K562 (cell line): ENCODE results near the gene SPNS1. TPM values are rescaled to one million over a fixed set of nuclear protein-coding genes. Genes with fewer than 3 reads are reported as not detected.

Experiments used
- EP300 ChIP-seq: IDR thresholded peaks from 2 replicates; pipeline ENCODE4 v1.6.1; 2012; ENCODE audit warnings: low read length, improper control_type of control experiment
- ESRRB ChIP-seq: fragments of 250-450 bp; sonication (Bioruptor Pico); IDR thresholded peaks from 2 replicates; pipeline ENCODE4 v1.5.0; 2020; ENCODE audit warnings: mild to moderate bottlenecking, moderate library complexity, borderline replicate concordance
- ETV6 ChIP-seq, 3 experiments: fragments of 150-350 bp in 1 of 3; sonication (generic) in 1 of 3; formaldehyde crosslinking in 1 of 3; IDR thresholded peaks; 2 replicates each; pipeline versions ENCODE4 v1.6.1 to v1.8.0; 2014 to 2022; ENCODE audit warnings: borderline replicate concordance in 2 of 3, low read depth in 2 of 3, antibody characterized with exemption in 1 of 3, low read length in 1 of 3, mild to moderate bottlenecking in 1 of 3, missing genetic modification reagents in 1 of 3
- RBM14 ChIP-seq: fragments of 200-400 bp; formaldehyde crosslinking; IDR thresholded peaks from 2 replicates; pipeline ENCODE4 v1.6.1; 2018; ENCODE audit warnings: low read depth, mild to moderate bottlenecking, low read length, moderate library complexity, borderline replicate concordance; ENCODE audit not compliant: insufficient read depth
- RBM25 ChIP-seq: fragments of 200-400 bp; formaldehyde crosslinking; IDR thresholded peaks from 2 replicates; pipeline ENCODE4 v1.6.1; 2018; ENCODE audit warnings: low read length, low read depth, moderate library complexity; ENCODE audit not compliant: severe bottlenecking
- SMARCA5 ChIP-seq: fragments of 450-650 bp; IDR thresholded peaks from 2 replicates; pipeline ENCODE4 v1.6.1; 2016
- polyA plus RNA-seq, 8 experiments: library from polyadenylated mRNA; depleted of rRNA in 4 of 8; stranded (reverse) in 5 of 8; unstranded in 3 of 8; fragments of >200 nt; fragmentation: Nextera tagmentation in 2 of 8; fragmentation: Illumina TruSeq in 1 of 8; extraction: Ambion mirVana in 2 of 8; extraction: Trizol in 1 of 8; gene quantifications; 2 replicates each; pipeline versions ENCODE4 v1.2.1 to v1.2.3, GENCODE V29; 2011 to 2014; ENCODE audit warnings: inconsistent platforms in 1 of 8, missing spikeins in 1 of 8
- total RNA-seq, 7 experiments: library from RNA; depleted of rRNA in 6 of 7; stranded (reverse); fragments of >200 nt in 6 of 7; fragmentation: Illumina TruSeq in 2 of 7; extraction: Trizol in 2 of 7; gene quantifications; 2 replicates each; pipeline versions ENCODE4 v1.2.1 to v1.2.3, GENCODE V29; 2011 to 2021; ENCODE audit warnings: low replicate concordance in 1 of 7
- TF ChIP-seq, protein P1 (sequence below): sonication (generic); formaldehyde crosslinking; IDR thresholded peaks from 2 replicates; pipeline ENCODE4 v1.8.1; 2023; ENCODE audit warnings: missing genetic modification reagents, mild to moderate bottlenecking, borderline replicate concordance
- TF ChIP-seq, protein P2 (sequence below), 2 experiments: fragments of 450-650 bp; conservative IDR thresholded peaks; 2 replicates each; pipeline ENCODE4 v1.6.1; 2017; ENCODE audit warnings: mild to moderate bottlenecking in 2 of 2, moderate library complexity in 2 of 2
- TF ChIP-seq, protein P3 (sequence below): fragments of 450-650 bp; formaldehyde crosslinking; IDR thresholded peaks from 2 replicates; pipeline ENCODE4 v1.4.0; 2020; ENCODE audit warnings: mild to moderate bottlenecking, moderate library complexity
- TF ChIP-seq, protein P4 (sequence below), 2 experiments: fragments of 150-350 bp in 1 of 2; IDR thresholded peaks; 2 replicates each; pipeline ENCODE4 v1.6.1; 2012 to 2016; ENCODE audit warnings: low read depth in 2 of 2, low read length in 2 of 2, mild to moderate bottlenecking in 1 of 2, moderate library complexity in 1 of 2
- TF ChIP-seq, protein P5 (sequence below): IDR thresholded peaks from 2 replicates; pipeline ENCODE4 v1.6.1; 2012; ENCODE audit warnings: low read depth, low read length, improper control_type of control experiment, borderline replicate concordance

The SPNS1 gene
- total and polyA plus RNA-seq, 9 of the 15 experiments (the other 6 are each of a cell fraction or from before 2014, with no cell fraction given) = 0.58 to 64.9 (median 13.7) TPM

DNA sequence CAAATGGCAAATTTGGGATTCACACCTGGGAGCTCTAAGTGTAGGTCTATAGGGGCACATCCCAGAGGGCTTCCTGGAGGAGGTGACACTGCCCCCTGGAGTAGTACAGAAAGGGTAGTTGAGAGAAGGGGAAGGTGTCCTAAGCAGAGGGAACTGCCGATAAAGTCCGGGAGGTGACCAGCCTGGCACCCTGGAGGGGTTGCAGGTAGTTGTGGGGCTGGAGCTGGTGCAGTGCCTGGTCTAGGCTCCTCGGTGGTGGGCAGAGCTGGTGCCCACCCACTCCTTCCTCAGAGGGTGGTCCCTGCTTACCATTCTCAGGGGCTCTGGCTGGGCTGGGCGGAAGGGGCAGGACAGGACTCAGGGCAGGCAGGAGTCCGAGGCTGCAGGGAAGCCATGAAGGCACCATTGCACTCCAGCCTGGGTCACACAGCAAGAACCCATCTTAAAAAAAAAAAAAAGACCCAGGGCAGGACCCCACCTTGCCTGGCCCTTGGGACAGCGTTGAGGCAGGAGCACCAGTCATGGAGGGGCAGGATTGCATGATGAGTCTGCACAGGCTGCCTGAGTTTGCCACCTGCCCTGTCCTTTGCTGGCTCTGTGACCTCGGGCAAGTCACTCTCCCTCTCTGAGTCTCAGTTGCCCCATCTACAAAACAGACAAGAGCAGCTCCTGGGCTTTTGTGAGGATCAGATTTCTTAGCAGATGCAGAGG is 54.0 kb downstream of the SPNS1 start (continued):
- TF ChIP-seq, protein P1, sequence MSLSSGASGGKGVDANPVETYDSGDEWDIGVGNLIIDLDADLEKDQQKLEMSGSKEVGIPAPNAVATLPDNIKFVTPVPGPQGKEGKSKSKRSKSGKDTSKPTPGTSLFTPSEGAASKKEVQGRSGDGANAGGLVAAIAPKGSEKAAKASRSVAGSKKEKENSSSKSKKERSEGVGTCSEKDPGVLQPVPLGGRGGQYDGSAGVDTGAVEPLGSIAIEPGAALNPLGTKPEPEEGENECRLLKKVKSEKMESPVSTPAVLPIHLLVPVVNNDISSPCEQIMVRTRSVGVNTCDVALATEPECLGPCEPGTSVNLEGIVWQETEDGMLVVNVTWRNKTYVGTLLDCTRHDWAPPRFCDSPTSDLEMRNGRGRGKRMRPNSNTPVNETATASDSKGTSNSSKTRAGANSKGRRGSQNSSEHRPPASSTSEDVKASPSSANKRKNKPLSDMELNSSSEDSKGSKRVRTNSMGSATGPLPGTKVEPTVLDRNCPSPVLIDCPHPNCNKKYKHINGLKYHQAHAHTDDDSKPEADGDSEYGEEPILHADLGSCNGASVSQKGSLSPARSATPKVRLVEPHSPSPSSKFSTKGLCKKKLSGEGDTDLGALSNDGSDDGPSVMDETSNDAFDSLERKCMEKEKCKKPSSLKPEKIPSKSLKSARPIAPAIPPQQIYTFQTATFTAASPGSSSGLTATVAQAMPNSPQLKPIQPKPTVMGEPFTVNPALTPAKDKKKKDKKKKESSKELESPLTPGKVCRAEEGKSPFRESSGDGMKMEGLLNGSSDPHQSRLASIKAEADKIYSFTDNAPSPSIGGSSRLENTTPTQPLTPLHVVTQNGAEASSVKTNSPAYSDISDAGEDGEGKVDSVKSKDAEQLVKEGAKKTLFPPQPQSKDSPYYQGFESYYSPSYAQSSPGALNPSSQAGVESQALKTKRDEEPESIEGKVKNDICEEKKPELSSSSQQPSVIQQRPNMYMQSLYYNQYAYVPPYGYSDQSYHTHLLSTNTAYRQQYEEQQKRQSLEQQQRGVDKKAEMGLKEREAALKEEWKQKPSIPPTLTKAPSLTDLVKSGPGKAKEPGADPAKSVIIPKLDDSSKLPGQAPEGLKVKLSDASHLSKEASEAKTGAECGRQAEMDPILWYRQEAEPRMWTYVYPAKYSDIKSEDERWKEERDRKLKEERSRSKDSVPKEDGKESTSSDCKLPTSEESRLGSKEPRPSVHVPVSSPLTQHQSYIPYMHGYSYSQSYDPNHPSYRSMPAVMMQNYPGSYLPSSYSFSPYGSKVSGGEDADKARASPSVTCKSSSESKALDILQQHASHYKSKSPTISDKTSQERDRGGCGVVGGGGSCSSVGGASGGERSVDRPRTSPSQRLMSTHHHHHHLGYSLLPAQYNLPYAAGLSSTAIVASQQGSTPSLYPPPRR (CRISPR knock-in tag) = no peak
- TF ChIP-seq, protein P2, sequence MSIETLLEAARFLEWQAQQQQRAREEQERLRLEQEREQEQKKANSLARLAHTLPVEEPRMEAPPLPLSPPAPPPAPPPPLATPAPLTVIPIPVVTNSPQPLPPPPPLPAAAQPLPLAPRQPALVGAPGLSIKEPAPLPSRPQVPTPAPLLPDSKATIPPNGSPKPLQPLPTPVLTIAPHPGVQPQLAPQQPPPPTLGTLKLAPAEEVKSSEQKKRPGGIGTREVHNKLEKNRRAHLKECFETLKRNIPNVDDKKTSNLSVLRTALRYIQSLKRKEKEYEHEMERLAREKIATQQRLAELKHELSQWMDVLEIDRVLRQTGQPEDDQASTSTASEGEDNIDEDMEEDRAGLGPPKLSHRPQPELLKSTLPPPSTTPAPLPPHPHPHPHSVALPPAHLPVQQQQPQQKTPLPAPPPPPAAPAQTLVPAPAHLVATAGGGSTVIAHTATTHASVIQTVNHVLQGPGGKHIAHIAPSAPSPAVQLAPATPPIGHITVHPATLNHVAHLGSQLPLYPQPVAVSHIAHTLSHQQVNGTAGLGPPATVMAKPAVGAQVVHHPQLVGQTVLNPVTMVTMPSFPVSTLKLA (conservative IDR thresholded peaks at IDR 0.05) = no peak
- TF ChIP-seq, protein P3, sequence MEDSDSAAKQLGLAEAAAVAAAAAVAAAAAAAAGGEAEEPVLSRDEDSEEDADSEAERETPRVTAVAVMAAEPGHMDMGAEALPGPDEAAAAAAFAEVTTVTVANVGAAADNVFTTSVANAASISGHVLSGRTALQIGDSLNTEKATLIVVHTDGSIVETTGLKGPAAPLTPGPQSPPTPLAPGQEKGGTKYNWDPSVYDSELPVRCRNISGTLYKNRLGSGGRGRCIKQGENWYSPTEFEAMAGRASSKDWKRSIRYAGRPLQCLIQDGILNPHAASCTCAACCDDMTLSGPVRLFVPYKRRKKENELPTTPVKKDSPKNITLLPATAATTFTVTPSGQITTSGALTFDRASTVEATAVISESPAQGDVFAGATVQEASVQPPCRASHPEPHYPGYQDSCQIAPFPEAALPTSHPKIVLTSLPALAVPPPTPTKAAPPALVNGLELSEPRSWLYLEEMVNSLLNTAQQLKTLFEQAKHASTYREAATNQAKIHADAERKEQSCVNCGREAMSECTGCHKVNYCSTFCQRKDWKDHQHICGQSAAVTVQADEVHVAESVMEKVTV (CRISPR knock-in tag) = no peak
- TF ChIP-seq, protein P4, sequence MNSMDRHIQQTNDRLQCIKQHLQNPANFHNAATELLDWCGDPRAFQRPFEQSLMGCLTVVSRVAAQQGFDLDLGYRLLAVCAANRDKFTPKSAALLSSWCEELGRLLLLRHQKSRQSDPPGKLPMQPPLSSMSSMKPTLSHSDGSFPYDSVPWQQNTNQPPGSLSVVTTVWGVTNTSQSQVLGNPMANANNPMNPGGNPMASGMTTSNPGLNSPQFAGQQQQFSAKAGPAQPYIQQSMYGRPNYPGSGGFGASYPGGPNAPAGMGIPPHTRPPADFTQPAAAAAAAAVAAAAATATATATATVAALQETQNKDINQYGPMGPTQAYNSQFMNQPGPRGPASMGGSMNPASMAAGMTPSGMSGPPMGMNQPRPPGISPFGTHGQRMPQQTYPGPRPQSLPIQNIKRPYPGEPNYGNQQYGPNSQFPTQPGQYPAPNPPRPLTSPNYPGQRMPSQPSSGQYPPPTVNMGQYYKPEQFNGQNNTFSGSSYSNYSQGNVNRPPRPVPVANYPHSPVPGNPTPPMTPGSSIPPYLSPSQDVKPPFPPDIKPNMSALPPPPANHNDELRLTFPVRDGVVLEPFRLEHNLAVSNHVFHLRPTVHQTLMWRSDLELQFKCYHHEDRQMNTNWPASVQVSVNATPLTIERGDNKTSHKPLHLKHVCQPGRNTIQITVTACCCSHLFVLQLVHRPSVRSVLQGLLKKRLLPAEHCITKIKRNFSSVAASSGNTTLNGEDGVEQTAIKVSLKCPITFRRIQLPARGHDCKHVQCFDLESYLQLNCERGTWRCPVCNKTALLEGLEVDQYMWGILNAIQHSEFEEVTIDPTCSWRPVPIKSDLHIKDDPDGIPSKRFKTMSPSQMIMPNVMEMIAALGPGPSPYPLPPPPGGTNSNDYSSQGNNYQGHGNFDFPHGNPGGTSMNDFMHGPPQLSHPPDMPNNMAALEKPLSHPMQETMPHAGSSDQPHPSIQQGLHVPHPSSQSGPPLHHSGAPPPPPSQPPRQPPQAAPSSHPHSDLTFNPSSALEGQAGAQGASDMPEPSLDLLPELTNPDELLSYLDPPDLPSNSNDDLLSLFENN (IDR thresholded peaks at IDR 0.05; ENCODE audit: low read depth in 2 of 2, low read length in 2 of 2) = no peak
- TF ChIP-seq SMARCA5 = peak; percentile 95
- TF ChIP-seq ESRRB (CRISPR knock-in tag) = no peak
- TF ChIP-seq, protein P5, sequence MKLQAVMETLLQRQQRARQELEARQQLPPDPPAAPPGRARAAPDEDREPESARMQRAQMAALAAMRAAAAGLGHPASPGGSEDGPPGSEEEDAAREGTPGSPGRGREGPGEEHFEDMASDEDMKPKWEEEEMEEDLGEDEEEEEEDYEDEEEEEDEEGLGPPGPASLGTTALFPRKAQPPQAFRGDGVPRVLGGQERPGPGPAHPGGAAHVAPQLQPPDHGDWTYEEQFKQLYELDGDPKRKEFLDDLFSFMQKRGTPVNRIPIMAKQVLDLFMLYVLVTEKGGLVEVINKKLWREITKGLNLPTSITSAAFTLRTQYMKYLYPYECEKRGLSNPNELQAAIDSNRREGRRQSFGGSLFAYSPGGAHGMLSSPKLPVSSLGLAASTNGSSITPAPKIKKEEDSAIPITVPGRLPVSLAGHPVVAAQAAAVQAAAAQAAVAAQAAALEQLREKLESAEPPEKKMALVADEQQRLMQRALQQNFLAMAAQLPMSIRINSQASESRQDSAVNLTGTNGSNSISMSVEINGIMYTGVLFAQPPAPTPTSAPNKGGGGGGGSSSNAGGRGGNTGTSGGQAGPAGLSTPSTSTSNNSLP = no peak
- no peak for TF ChIP-seq ETV6 (IDR thresholded peaks at IDR 0.05; ENCODE audit: borderline replicate concordance in 1 of 2, low read depth in 2 of 2, low read length in 1 of 2)
- no peak for TF ChIP-seq ETV6 (CRISPR knock-in tag; IDR thresholded peaks at IDR 0.05; ENCODE audit: borderline replicate concordance)
- peak; percentile 94 for TF ChIP-seq RBM25
- TF ChIP-seq RBM14 = no peak
- no peak for TF ChIP-seq EP300
